H4 (cell line): ENCODE results near the gene TMEM255B. TPM values are rescaled to one million over a fixed set of nuclear protein-coding genes. Genes with fewer than 3 reads are reported as not detected.

Source experiments
- DNase-seq: peaks from one replicate; pipeline ENCODE4 v3.0.0-alpha.2; 2015; ENCODE audit warnings: low spot score
- total RNA-seq: library from RNA; depleted of rRNA; stranded (reverse); fragments of >200 nt; shearing (Covaris generic); gene quantifications from 2 replicates; pipeline ENCODE4 v1.2.3, GENCODE V29; 2014; rRNA removed

The TMEM255B gene
- total RNA-seq, 1 experiment from 2014 or later = 2.1 TPM

DNA sequence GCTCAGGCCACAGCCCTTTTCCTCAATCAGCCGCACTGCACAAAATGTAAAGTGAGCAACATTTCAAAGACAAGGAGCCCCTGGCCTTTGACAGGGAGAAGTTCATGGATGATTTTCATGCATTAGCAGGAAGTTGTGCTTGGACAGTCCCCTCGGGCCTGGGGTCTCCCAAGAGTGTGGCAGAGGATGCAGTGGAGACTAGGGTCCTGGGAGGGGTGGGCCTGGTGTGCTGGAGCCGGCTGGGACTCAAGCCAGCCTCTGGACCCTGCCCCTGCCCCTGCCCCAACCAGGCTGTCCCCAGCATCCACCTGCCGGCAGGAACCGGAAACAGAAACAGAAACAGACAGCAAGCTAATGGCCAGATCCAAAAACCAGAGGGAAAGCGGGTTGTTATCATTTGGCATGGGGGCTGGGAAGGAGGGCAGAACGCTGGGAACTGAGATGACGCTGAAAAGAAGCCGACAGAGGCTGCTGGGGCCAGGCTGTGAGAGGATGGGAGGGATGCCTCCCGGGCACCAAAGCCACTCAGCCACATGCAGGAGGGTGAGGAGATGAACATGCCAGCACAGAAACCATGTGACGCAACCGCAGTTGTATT lies 102.5 kb downstream of the TMEM255B start:
- no peak for DNase-seq

DNA sequence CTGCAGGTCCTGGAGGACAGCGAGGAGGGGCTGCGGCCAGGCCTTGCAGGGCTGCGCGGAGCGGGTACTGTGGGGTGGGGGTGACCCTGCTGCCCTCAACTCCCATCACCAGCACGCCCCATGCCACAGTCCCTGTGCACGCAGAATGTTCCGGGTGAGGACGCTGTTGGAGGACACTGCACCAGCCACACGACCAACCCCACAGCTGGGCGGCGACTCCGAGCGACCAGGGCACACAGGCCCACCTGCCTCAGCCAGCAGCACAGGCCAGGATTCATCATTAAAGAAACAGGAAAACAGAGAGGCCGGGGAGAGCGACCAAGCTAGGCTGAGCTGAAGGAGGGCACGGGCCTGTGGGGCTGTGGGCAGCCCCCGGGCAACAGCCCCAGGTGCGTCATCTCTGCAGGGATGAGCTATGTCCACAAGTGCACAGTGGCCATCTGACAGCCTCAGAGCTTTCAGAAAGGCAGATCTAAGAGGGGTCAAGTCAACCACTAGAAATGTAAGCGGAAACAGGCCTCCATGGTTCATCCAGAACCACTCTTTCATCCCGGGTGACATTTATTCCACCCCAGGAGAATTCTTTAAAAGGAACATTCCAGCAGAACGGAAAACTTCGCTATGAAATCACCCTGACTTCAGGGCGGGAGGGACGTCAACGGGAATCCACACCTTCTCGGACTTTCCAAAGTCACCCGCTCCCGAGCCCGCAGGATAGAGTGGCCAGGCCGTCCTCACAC lies 103.3 kb downstream of the TMEM255B start:
- DNase-seq = no peak

DNA sequence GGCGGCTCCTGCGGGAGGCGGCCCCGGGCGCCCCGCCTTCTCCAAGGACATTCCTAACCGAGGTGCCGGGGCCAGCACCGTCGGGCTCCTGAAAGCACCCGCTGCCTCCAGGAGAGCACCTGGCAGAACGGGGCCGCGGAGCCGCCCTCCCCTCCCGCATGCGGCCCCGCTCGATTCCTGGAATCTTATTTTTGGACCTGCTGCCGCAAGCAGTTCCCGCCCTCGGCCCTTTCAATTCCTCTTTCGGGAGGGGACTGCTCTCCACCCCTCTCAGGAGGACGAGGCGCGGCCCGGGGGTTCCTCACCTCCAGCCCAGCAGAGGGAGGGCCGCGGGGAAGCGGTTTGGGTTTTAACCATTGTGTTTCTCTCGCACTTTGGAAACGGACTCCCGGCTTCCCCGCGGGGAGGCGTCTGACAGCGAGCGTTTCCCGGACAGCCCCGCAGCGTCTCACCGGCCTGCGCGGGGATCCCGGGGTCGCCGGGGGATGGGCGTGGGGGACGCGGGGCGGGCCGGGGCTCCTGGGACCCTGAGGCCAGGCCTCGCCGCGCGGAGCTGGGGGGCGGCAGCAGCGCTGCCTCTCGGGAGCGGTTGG lies 104.0 kb downstream of the TMEM255B start:
- no peak for DNase-seq

DNA sequence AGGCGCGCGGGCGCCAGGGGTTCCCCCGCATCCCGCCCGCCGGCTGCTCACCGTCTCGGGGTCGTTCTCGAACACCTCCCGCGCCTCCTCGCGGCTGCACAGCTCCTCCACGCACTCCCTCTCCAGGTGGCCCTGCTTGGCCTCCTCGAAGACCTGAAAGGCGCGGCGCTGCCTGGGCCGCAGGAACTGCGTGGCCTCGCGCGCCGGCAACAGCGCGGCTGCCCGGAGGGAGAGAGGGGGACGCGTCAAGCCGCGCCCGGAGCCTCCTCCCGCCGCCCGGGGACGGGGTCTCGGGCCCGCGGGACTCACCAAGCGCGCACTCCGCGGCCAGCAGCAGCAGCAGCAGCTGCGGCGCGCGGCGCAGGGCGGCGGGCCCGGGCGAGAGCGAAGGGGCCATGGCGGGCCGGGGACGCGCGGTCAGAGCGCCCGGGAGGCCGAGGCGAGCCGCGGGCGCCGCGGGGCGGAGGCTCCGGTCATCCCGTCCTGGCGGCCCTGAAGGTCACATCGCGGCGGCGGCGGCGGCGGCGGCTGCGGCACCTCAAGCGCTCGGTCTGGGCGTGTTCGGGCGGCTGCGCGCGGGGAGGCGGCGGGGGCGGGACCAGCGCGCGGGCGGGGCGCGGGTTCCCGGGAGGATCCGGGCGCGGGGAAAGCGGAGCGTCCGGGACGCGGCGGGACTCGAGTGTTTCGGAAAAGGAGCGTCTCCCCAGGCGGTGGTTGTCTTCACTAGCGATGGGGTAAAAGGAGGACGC lies 104.7 kb downstream of the TMEM255B start, which contains the start of gene GAS6:
GAS6 (minus strand) TSS at position 553 of the 749 bp plus-strand sequence; CDS start at position 397, 156 bp downstream.
- no peak for DNase-seq

DNA sequence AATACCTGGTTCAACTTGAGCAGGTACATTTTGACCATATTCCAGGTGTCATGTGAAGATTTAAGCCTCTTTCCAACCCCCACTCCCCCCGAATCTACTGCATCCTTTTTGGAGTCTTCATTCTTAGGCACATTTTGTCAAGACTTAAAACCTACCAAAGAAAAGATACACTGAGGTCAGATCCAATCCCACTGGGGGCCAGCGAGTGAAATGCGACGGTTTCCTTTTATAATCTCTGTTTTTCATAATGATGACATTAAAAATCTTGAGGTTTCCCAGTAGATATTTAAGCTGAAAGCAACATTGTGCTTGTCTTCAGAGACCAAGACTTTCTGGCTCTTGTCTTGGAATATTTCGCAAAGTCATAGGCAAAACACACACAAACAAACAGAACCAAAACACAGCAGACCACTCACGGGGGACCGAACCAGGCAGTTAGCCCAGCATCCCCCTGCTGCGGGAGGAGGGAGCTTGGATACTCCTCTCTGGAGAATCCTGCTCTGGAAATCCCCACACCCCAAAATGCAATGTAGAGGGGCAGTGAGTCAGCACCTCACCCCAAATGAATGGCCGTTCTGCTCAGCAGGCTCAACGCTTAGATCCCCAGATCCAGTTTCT lies 105.4 kb downstream of the TMEM255B start:
- DNase-seq = no peak

DNA sequence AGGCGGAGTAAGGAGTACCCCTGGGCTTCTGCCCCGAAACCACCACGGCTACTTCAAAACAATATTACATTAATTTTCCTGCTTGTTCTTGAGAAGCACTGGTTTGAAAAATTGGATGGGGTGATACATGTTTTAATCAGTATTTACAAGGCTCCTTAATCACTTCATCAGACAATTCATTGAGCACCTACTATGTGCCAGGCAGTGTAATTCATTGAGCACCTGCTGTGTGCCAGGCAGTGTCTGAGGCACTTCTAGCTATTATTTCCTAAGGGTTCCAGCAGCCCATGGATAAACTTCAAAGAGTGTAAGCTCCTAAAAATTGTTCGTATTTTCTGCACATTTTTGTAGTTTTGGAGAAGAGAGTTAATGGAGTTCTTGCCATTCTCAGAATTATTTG lies 106.4 kb downstream of the TMEM255B start:
- DNase-seq = no peak

Other genes with a start within 250 kb of the TMEM255B start
- 38.8 and 73.0 TPM in 2 replicates for gene TFDP1, start 174.5 kb upstream of the TMEM255B start, total RNA-seq
- not detected in 2 replicates for gene ATP4B, start 101.0 kb upstream of the TMEM255B start, total RNA-seq
- gene GRK1, start 92.0 kb upstream of the TMEM255B start, total RNA-seq = not detected in 2 replicates
- 5.9 and 6.4 TPM in 2 replicates for gene GAS6, start 104.8 kb downstream of the TMEM255B start, total RNA-seq
- not detected in 2 replicates for gene C13orf46, start 214.8 kb downstream of the TMEM255B start, total RNA-seq